NCI-H2171 treated with DMSO at 0.1 percent for 48 hours (cell line): ENCODE results near the gene PRRT4.
A peak's percentile ranks its signal among the peaks of the same experiment; 100 is the strongest.

ENCODE experiments used
- DNase-seq: peaks from one replicate; lab custom pipeline; 2025; lab: John Stamatoyannopoulos, UW

The PRRT4 gene

GRCh38 chr7:128361411-128362379 lies at the start of gene PRRT4:
PRRT4 (minus strand) TSS chr7:128361690.
- peak; percentile 68 for DNase-seq

GRCh38 chr7:128410451-128410753 lies 48.9 kb upstream of the PRRT4 start:
- DNase-seq: no peak

GRCh38 chr7:128409596-128410450 lies 48.3 kb upstream of the PRRT4 start, which contains the start of gene IMPDH1:
IMPDH1 (minus strand) TSS chr7:128409982; CDS start chr7:128409901, 81 bp downstream.
- peak; percentile 80 for DNase-seq

GRCh38 chr7:128408709-128409595 lies 47.5 kb upstream of the PRRT4 start:
- DNase-seq: peak; percentile 72

GRCh38 chr7:128407751-128408708 lies 46.5 kb upstream of the PRRT4 start:
- peak; percentile 62 for DNase-seq

- no peak for DNase-seq
These were observed 45.7 kb upstream of the PRRT4 start for GRCh38 chr7:128407233-128407589.

GRCh38 chr7:128406314-128407232 lies 45.1 kb upstream of the PRRT4 start:
- DNase-seq: no peak

- DNase-seq: peak; percentile 56
These were observed 44.2 kb upstream of the PRRT4 start for GRCh38 chr7:128405471-128406313.

- peak; percentile 20 for DNase-seq
These were observed 43.5 kb upstream of the PRRT4 start for GRCh38 chr7:128404886-128405470.

- DNase-seq: no peak
These were observed 42.7 kb upstream of the PRRT4 start for GRCh38 chr7:128404143-128404681.

- DNase-seq: no peak
These were observed 42.2 kb upstream of the PRRT4 start for GRCh38 chr7:128403676-128404075.

GRCh38 chr7:128402356-128402755 lies 40.9 kb upstream of the PRRT4 start:
- no peak for DNase-seq

- no peak for DNase-seq
These were observed 39.1 kb upstream of the PRRT4 start for GRCh38 chr7:128400566-128400965.

- DNase-seq: no peak
These were observed 38.5 kb upstream of the PRRT4 start for GRCh38 chr7:128399991-128400390.

- no peak for DNase-seq
These were observed 37.3 kb upstream of the PRRT4 start for GRCh38 chr7:128398841-128399135.

GRCh38 chr7:128398016-128398840 lies 36.7 kb upstream of the PRRT4 start:
- peak; percentile 24 for DNase-seq

GRCh38 chr7:128396357-128396756 lies 34.9 kb upstream of the PRRT4 start:
- no peak for DNase-seq
